ENCODE results near the gene MTUS2. TPM values are rescaled to one million over a fixed set of nuclear protein-coding genes. Genes with fewer than 3 reads are reported as not detected.

MTUS2 gene
- total and polyA plus RNA-seq, 9 of the 15 experiments (the other 6 are each of a cell fraction or from before 2014, with no cell fraction given), result 0.01 to 0.28 (median 0.06) TPM; not detected in 1

DNA sequence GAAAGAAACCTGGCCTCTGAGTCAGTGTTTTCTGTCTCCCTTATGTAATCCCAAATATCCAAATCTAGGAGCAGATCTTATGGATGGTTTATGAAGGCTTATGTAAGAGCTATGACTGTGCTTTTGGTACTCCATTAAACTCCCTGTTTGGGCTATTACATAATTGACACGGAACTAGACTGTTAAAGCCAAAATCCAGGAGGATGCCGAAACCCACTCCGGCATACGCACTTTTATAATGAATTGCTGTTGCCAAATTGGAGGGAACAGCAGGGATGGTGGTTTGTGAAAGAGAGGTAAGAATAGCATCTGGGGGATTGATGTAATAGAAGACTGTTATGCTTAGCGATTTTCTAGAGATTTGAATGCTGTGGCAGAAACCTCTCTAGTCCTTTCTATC is 2.0 kb downstream of the MTUS2 start (continued):
- TF ChIP-seq, protein P1, sequence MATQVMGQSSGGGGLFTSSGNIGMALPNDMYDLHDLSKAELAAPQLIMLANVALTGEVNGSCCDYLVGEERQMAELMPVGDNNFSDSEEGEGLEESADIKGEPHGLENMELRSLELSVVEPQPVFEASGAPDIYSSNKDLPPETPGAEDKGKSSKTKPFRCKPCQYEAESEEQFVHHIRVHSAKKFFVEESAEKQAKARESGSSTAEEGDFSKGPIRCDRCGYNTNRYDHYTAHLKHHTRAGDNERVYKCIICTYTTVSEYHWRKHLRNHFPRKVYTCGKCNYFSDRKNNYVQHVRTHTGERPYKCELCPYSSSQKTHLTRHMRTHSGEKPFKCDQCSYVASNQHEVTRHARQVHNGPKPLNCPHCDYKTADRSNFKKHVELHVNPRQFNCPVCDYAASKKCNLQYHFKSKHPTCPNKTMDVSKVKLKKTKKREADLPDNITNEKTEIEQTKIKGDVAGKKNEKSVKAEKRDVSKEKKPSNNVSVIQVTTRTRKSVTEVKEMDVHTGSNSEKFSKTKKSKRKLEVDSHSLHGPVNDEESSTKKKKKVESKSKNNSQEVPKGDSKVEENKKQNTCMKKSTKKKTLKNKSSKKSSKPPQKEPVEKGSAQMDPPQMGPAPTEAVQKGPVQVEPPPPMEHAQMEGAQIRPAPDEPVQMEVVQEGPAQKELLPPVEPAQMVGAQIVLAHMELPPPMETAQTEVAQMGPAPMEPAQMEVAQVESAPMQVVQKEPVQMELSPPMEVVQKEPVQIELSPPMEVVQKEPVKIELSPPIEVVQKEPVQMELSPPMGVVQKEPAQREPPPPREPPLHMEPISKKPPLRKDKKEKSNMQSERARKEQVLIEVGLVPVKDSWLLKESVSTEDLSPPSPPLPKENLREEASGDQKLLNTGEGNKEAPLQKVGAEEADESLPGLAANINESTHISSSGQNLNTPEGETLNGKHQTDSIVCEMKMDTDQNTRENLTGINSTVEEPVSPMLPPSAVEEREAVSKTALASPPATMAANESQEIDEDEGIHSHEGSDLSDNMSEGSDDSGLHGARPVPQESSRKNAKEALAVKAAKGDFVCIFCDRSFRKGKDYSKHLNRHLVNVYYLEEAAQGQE (IDR thresholded peaks at IDR 0.05; ENCODE audit: borderline replicate concordance), result no peak
- TF ChIP-seq, protein P1 (CRISPR knock-in tag; IDR thresholded peaks at IDR 0.05; ENCODE audit: low read depth), result no peak

- no peak overlapping the region for H3K27ac ChIP-seq (ENCODE audit: extremely low read depth, low read depth, low read length)
- in situ Hi-C loops (cut with MboI) (loop anchor here (25.0 kb wide), 2 partner anchors 540 to 890 kb away; no protein-coding TSS in a partner anchor), intact Hi-C loops (cut with micrococcal nuclease) (no loop called here)
- ChIA-PET CTCF (ENCODE audit: low intra/inter-chr PET ratio) (no interaction called here), POLR2A (no interaction called here)
- no peaks in the 10 kb centered on the region for H3K9me1 ChIP-seq (ENCODE audit: control insufficient read depth, insufficient read depth, low read length)
- H3K9ac ChIP-seq (ENCODE audit: insufficient read depth in 1 of 2, low read depth in 2 of 2, low read length in 2 of 2), result no peak overlapping the region
- FAIRE-seq (no peak), DNase-seq (ENCODE audit: extremely low read depth in 1 of 4, low spot score in 3 of 4) (no peak), ATAC-seq (no peak)
- H3K9me3 ChIP-seq (replicated peaks; ENCODE audit: control insufficient read depth, insufficient read depth, low read depth, low read length), result no peaks in the 10 kb centered on the region
- H3K36me3 ChIP-seq (ENCODE audit: control insufficient read depth, insufficient read depth, low read length), result no peaks in the 10 kb centered on the region
- BruUV-seq (replicated peaks), result no TSS peak
- no peak overlapping the region for H3K4me3 ChIP-seq
- H3K79me2 ChIP-seq (ENCODE audit: control insufficient read depth, insufficient read depth, low read length), result no peaks in the 10 kb centered on the region
- TF ChIP-seq, protein P2, sequence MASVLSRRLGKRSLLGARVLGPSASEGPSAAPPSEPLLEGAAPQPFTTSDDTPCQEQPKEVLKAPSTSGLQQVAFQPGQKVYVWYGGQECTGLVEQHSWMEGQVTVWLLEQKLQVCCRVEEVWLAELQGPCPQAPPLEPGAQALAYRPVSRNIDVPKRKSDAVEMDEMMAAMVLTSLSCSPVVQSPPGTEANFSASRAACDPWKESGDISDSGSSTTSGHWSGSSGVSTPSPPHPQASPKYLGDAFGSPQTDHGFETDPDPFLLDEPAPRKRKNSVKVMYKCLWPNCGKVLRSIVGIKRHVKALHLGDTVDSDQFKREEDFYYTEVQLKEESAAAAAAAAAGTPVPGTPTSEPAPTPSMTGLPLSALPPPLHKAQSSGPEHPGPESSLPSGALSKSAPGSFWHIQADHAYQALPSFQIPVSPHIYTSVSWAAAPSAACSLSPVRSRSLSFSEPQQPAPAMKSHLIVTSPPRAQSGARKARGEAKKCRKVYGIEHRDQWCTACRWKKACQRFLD (CRISPR knock-in tag; IDR thresholded peaks at IDR 0.05), result no peak
- no peak for TF ChIP-seq GABPA (tag; conservative IDR thresholded peaks at IDR 0.05; ENCODE audit: low read depth)
- no peak for TF ChIP-seq EP400 (IDR thresholded peaks at IDR 0.05)
- TF ChIP-seq CBX3 (IDR thresholded peaks at IDR 0.05; ENCODE audit: borderline replicate concordance in 1 of 2, low read length in 2 of 2), result no peak
- H2AFZ ChIP-seq (ENCODE audit: low read depth, low read length), result no peak overlapping the region
- no peak overlapping the region for H3K4me2 ChIP-seq (ENCODE audit: insufficient read depth, low read length)
- peaks cover 0 to 13% of the 10 kb centered on the region in 2 experiments; a peak in 2 of 5 replicates for H3K4me1 ChIP-seq (replicated peaks in 1 of 2; ENCODE audit: control insufficient read depth in 2 of 2, insufficient read depth in 2 of 2, low read length in 2 of 2)
- H4K20me1 ChIP-seq (replicated peaks; ENCODE audit: control insufficient read depth, insufficient read depth, low read length), result no peaks in the 10 kb centered on the region
- H3K27me3 ChIP-seq (ENCODE audit: control insufficient read depth in 2 of 2, insufficient read depth in 2 of 2, low read length in 2 of 2), result peaks cover 0 to 5% of the 10 kb centered on the region in 2 experiments; a peak in 2 of 5 replicates
- 0% methylated on average over 3 of the region's 3 CpGs for WGBS (ENCODE audit: insufficient coverage, low coverage, missing lambda C conversion rate)
Measured at GRCh38 chr13:28822801-28823200, 2.7 kb downstream of the MTUS2 start.

All from K562 (cell line).